Thyroid gland (tissue), 4 donors: ENCODE data around the gene ASTL.

Experiments
- CTCF ChIP-seq, 6 experiments: fragments of 200-600 bp in 3 of 6; fragments of 450-650 bp in 3 of 6; sonication (generic) in 3 of 6; IDR thresholded peaks; one replicate each; pipeline ENCODE4 v1.5.1; 2016 to 2019; ENCODE audit warnings: antibody characterized with exemption in 6 of 6, mild to moderate bottlenecking in 2 of 6, inconsistent platforms in 1 of 6, moderate library complexity in 1 of 6
- POLR2A ChIP-seq, 2 donors: fragments of 450-650 bp; IDR thresholded peaks; one replicate each; pipeline ENCODE4 v1.6.1; 2017; ENCODE audit warnings: antibody characterized with exemption in 2 of 2, mild to moderate bottlenecking in 2 of 2, moderate library complexity in 1 of 2

DNA sequence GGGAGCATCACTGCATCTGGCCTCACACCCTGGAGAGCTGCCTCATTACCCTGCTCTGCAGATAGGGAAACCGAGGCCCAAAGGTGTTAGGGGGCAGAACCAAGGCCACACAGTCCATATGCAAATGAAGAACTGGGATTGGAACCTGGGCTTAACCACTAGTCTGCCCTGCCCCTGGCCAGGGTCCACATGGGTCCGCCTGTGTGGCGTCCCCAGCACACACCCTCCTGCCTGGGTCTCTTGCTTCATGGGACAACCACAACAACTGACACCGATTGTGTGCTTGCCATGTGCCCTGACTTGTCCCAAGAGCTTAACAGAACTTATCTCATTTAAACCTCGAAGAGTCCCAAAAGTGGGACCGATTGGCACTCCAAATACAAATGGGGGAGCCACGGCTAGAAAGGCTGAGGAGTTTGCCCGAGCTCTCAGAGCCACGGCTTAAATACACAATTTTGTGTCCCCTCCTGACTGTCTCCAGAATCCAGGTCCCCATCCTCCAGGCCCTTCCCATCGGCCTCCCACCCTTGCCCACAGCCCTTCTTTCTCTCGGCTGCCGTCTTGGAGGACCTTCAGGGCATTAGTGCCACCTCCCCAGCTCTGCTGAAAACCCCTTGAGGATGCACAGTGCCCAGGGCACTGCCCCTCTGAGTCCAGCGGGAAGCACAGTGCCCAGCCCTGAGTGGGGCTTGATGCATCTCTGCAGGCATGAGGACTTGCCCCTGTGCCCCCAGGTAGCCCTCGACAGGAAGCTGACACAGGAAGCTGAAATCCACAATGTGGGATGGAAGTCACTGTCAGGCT, 12.7 kb upstream of the ASTL start:
- TF ChIP-seq CTCF (IDR thresholded peaks at IDR 0.05): no peak
- TF ChIP-seq POLR2A (IDR thresholded peaks at IDR 0.05): no peak
